ENCODE data around the gene CCDC137.

- TF ChIP-seq CTCF (IDR thresholded peaks at IDR 0.05; ENCODE audit: low read length) (no peak), EZH2 (IDR thresholded peaks at IDR 0.05; ENCODE audit: borderline replicate concordance, low read length) (no peak)
These were observed 48.0 kb downstream of the CCDC137 start for GRCh38 chr17:81714412-81715106.
